MG63 (cell line): Measurements from ENCODE around the gene SFRP5. TPM values are rescaled to one million over a fixed set of nuclear protein-coding genes. Genes with fewer than 3 reads are reported as not detected.
A peak's percentile ranks its signal among the peaks of the same experiment; 100 is the strongest.

Experiments used
- DNase-seq: peaks from one replicate; pipeline ENCODE4 v3.0.0-alpha.2; 2020
- H3K27me3 ChIP-seq: fragments of 250-450 bp; sonication (Bioruptor Pico); 2 replicates; pipeline ENCODE4 v1.5.1; 2020; ENCODE audit warnings: mild to moderate bottlenecking, moderate library complexity
- H3K36me3 ChIP-seq: fragments of 250-450 bp; sonication (Bioruptor Pico); 2 replicates; pipeline ENCODE4 v1.5.1; 2020; ENCODE audit warnings: mild to moderate bottlenecking, moderate library complexity
- H3K4me3 ChIP-seq: fragments of 250-450 bp; sonication (Bioruptor Pico); 2 replicates; pipeline ENCODE4 v1.5.1; 2020; ENCODE audit warnings: mild to moderate bottlenecking, moderate library complexity
- H3K9me3 ChIP-seq: fragments of 250-450 bp; sonication (Bioruptor Pico); 2 replicates; pipeline ENCODE4 v1.5.1; 2020; ENCODE audit warnings: mild to moderate bottlenecking, moderate library complexity
- total RNA-seq: library from RNA; depleted of rRNA; stranded (reverse); fragments of >200 nt; shearing (Covaris generic); gene quantifications from 2 replicates; pipeline ENCODE4 v1.2.3, GENCODE V29; 2014; ENCODE audit warnings: low replicate concordance

Gene SFRP5
- total RNA-seq, 1 experiment from 2014 or later = not detected

- H3K4me3 ChIP-seq = no peak overlapping the region
- no peaks in the 10 kb centered on the region for H3K9me3 ChIP-seq
- DNase-seq = no peak
- peaks cover 24% of the 10 kb centered on the region for H3K27me3 ChIP-seq
- no peaks in the 10 kb centered on the region for H3K36me3 ChIP-seq
Observed at GRCh38 chr10:97773096-97773495, 1.3 kb upstream of the SFRP5 start.

- H3K36me3 ChIP-seq = no peaks in the 10 kb centered on the region
- H3K27me3 ChIP-seq = peaks cover 24% of the 10 kb centered on the region
- no peaks in the 10 kb centered on the region for H3K9me3 ChIP-seq
- DNase-seq = peak; percentile 38
- no peak overlapping the region for H3K4me3 ChIP-seq
Observed at GRCh38 chr10:97771055-97771891, 526 bp downstream of the SFRP5 start.

GRCh38 chr10:97770255-97770654 is 1.5 kb downstream of the SFRP5 start:
- H3K36me3 ChIP-seq = no peaks in the 10 kb centered on the region
- peaks cover 24% of the 10 kb centered on the region for H3K27me3 ChIP-seq
- no peaks in the 10 kb centered on the region for H3K9me3 ChIP-seq
- no peak overlapping the region for H3K4me3 ChIP-seq
- DNase-seq = no peak

GRCh38 chr10:97768322-97769315 is 3.2 kb downstream of the SFRP5 start:
- Histone ChIP-seq H3K36me3 (no peaks in the 10 kb centered on the region), H3K9me3 (no peaks in the 10 kb centered on the region), H3K27me3 (peaks cover 24% of the 10 kb centered on the region), H3K4me3 (no peak overlapping the region)
- DNase-seq = no peak

- H3K9me3 ChIP-seq = no peaks in the 10 kb centered on the region
- no peak for DNase-seq
- H3K4me3 ChIP-seq = no peak overlapping the region
- no peaks in the 10 kb centered on the region for H3K36me3 ChIP-seq
- H3K27me3 ChIP-seq = peaks cover 15% of the 10 kb centered on the region
Observed at GRCh38 chr10:97766996-97767924, 4.5 kb downstream of the SFRP5 start.

GRCh38 chr10:97766106-97766810 is 5.5 kb downstream of the SFRP5 start:
- peaks cover 8% of the 10 kb centered on the region for H3K27me3 ChIP-seq
- no peak for DNase-seq
- H3K36me3 ChIP-seq = peaks cover 2% of the 10 kb centered on the region; the same call in 1 of the 2 replicates

GRCh38 chr10:97765201-97765600 is 6.6 kb downstream of the SFRP5 start:
- Histone ChIP-seq H3K27me3 (no peaks in the 10 kb centered on the region), H3K36me3 (peaks cover 3% of the 10 kb centered on the region), H3K9me3 (no peaks in the 10 kb centered on the region), H3K4me3 (no peak overlapping the region)
- no peak for DNase-seq

More at GRCh38 chr10:97766106-97766810, 5.5 kb downstream of the SFRP5 start:
- no peak overlapping the region for H3K4me3 ChIP-seq
- no peaks in the 10 kb centered on the region for H3K9me3 ChIP-seq

GRCh38 chr10:97764519-97764931 is 7.3 kb downstream of the SFRP5 start:
- peaks cover 10% of the 10 kb centered on the region for H3K36me3 ChIP-seq

GRCh38 chr10:97763947-97764346 is 7.9 kb downstream of the SFRP5 start:
- DNase-seq = no peak
- Histone ChIP-seq H3K36me3 (peaks cover 15% of the 10 kb centered on the region), H3K4me3 (no peak overlapping the region), H3K27me3 (no peaks in the 10 kb centered on the region), H3K9me3 (no peaks in the 10 kb centered on the region)

More at GRCh38 chr10:97764519-97764931, 7.3 kb downstream of the SFRP5 start:
- Histone ChIP-seq H3K4me3 (no peak overlapping the region), H3K27me3 (no peaks in the 10 kb centered on the region), H3K9me3 (no peaks in the 10 kb centered on the region)
- no peak for DNase-seq

- H3K27me3 ChIP-seq = no peaks in the 10 kb centered on the region
- no peaks in the 10 kb centered on the region for H3K9me3 ChIP-seq
- H3K36me3 ChIP-seq = peaks cover 15% of the 10 kb centered on the region
- DNase-seq = no peak
- no peak overlapping the region for H3K4me3 ChIP-seq
Observed at GRCh38 chr10:97763411-97763810, 8.4 kb downstream of the SFRP5 start.

- Histone ChIP-seq H3K4me3 (no peak overlapping the region), H3K36me3 (peaks cover 15% of the 10 kb centered on the region), H3K9me3 (no peaks in the 10 kb centered on the region), H3K27me3 (no peaks in the 10 kb centered on the region)
- DNase-seq = no peak
Observed at GRCh38 chr10:97762816-97763215, 9.0 kb downstream of the SFRP5 start.

GRCh38 chr10:97762056-97762455 is 9.7 kb downstream of the SFRP5 start:
- Histone ChIP-seq H3K9me3 (no peaks in the 10 kb centered on the region), H3K36me3 (peaks cover 20% of the 10 kb centered on the region), H3K27me3 (no peaks in the 10 kb centered on the region), H3K4me3 (no peak overlapping the region)
- no peak for DNase-seq

- no peaks in the 10 kb centered on the region for H3K27me3 ChIP-seq
- no peak overlapping the region for H3K4me3 ChIP-seq
- DNase-seq = no peak
- H3K36me3 ChIP-seq = peaks cover 20% of the 10 kb centered on the region
- H3K9me3 ChIP-seq = no peaks in the 10 kb centered on the region
Observed at GRCh38 chr10:97761331-97761865, 10.4 kb downstream of the SFRP5 start.

GRCh38 chr10:97760461-97761257 is 11.1 kb downstream of the SFRP5 start:
- Histone ChIP-seq H3K36me3 (peaks cover 23% of the 10 kb centered on the region), H3K4me3 (no peak overlapping the region), H3K9me3 (no peaks in the 10 kb centered on the region), H3K27me3 (no peaks in the 10 kb centered on the region)
- DNase-seq = no peak

- no peaks in the 10 kb centered on the region for H3K27me3 ChIP-seq
- no peaks in the 10 kb centered on the region for H3K9me3 ChIP-seq
- no peak for DNase-seq
- H3K4me3 ChIP-seq = no peak overlapping the region
- H3K36me3 ChIP-seq = peaks cover 30% of the 10 kb centered on the region
Observed at GRCh38 chr10:97759946-97760345, 11.9 kb downstream of the SFRP5 start.
